B cell (primary cell): ENCODE measurements around the gene RPL39L.

Experiments
- CTCF ChIP-seq: fragments of 200-600 bp; IDR thresholded peaks from one replicate; pipeline ENCODE4 v1.8.0; 2022; ENCODE audit warnings: antibody characterized with exemption, mild to moderate bottlenecking
- EZH2 ChIP-seq: IDR thresholded peaks from 2 replicates; pipeline ENCODE4 v1.6.1; 2012; ENCODE audit warnings: borderline replicate concordance, low read depth, mild to moderate bottlenecking, moderate library complexity, low read length; ENCODE audit not compliant: insufficient read depth, poor library complexity, severe bottlenecking

- TF ChIP-seq CTCF: no peak
- no peak for TF ChIP-seq EZH2
Measured at GRCh38 chr3:187120326-187120725, 19.0 kb downstream of the RPL39L start.
